Panc1 (cell line): ENCODE results near the gene NECAB2.

Source experiments
- POLR2AphosphoS5 ChIP-seq: IDR thresholded peaks from 2 replicates; pipeline ENCODE4 v1.6.1; 2012; ENCODE audit warnings: mild to moderate bottlenecking, low read depth, low read length, moderate library complexity
- REST ChIP-seq, 2 experiments: IDR thresholded peaks; 2 replicates each; pipeline ENCODE4 v1.6.1; 2011 to 2012; ENCODE audit warnings: low read depth in 2 of 2, control low read depth in 1 of 2, low read length in 1 of 2, mild to moderate bottlenecking in 1 of 2, moderate library complexity in 1 of 2; ENCODE audit not compliant: insufficient read depth in 1 of 2
- TF ChIP-seq, protein P1 (sequence below): fragments of 450-650 bp; IDR thresholded peaks from 2 replicates; pipeline ENCODE4 v1.5.1; 2017; ENCODE audit warnings: mild to moderate bottlenecking

GRCh38 chr16:83958846-83959565 is 9.0 kb upstream of the NECAB2 start:
- TF ChIP-seq, protein P1, sequence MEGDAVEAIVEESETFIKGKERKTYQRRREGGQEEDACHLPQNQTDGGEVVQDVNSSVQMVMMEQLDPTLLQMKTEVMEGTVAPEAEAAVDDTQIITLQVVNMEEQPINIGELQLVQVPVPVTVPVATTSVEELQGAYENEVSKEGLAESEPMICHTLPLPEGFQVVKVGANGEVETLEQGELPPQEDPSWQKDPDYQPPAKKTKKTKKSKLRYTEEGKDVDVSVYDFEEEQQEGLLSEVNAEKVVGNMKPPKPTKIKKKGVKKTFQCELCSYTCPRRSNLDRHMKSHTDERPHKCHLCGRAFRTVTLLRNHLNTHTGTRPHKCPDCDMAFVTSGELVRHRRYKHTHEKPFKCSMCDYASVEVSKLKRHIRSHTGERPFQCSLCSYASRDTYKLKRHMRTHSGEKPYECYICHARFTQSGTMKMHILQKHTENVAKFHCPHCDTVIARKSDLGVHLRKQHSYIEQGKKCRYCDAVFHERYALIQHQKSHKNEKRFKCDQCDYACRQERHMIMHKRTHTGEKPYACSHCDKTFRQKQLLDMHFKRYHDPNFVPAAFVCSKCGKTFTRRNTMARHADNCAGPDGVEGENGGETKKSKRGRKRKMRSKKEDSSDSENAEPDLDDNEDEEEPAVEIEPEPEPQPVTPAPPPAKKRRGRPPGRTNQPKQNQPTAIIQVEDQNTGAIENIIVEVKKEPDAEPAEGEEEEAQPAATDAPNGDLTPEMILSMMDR, result no peak
- TF ChIP-seq POLR2AphosphoS5 (no peak), REST (IDR thresholded peaks at IDR 0.05; ENCODE audit: insufficient read depth in 1 of 2, low read depth in 2 of 2, low read length in 1 of 2) (no peak)
